ENCODE measurements around the gene MARCKS.

The MARCKS gene

GRCh38 chr6:113828984-113829695 lies 28.0 kb upstream of the MARCKS start:
- H3K9me3 ChIP-seq (ENCODE audit: low read length), result no peaks in the 10 kb centered on the region
- no peaks in the 10 kb centered on the region for H3K36me3 ChIP-seq (ENCODE audit: insufficient read depth, low read length)
- H3K9ac ChIP-seq (ENCODE audit: low read length), result no peak overlapping the region
- no peaks in the 10 kb centered on the region for H3K27me3 ChIP-seq (ENCODE audit: control insufficient read depth in 1 of 2, insufficient read depth in 2 of 2, low read length in 2 of 2)
- H3K4me1 ChIP-seq (ENCODE audit: insufficient read depth, low read length), result peaks cover 23% of the 10 kb centered on the region
- H3K27ac ChIP-seq (ENCODE audit: low read depth, low read length), result no peak overlapping the region
- no peak overlapping the region for H3K4me3 ChIP-seq (ENCODE audit: low read depth in 1 of 2, low read length in 2 of 2)

DNA sequence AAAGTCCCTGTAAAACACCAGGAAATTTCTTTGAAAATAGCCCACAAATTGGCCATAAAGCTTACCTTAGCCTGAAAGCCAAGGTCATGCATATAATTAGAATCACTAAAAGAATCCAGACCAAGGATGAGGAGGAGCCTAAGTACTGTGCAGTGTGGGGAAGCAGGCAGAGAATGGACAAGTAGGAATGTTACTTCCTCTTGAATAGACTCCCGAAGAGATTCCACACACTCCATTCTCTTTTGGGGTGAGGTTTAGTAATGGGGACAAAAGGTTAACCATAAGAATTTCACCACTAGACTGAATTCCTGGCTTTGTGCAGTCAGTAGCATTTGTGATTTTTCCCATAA lies 27.5 kb upstream of the MARCKS start:
- no peaks in the 10 kb centered on the region for H3K27me3 ChIP-seq (ENCODE audit: control insufficient read depth in 1 of 2, insufficient read depth in 2 of 2, low read length in 2 of 2)
- no peak overlapping the region for H3K9ac ChIP-seq (ENCODE audit: low read length)

GRCh38 chr6:113830140-113830539 lies 27.0 kb upstream of the MARCKS start:
- H3K4me3 ChIP-seq (ENCODE audit: low read depth in 1 of 2, low read length in 2 of 2), result no peak overlapping the region
- no peaks in the 10 kb centered on the region for H3K36me3 ChIP-seq (ENCODE audit: insufficient read depth, low read length)
- peaks cover 14% of the 10 kb centered on the region for H3K4me1 ChIP-seq (ENCODE audit: insufficient read depth, low read length)
- no peak overlapping the region for H3K9ac ChIP-seq (ENCODE audit: low read length)
- no peaks in the 10 kb centered on the region for H3K9me3 ChIP-seq (ENCODE audit: low read length)
- H3K27me3 ChIP-seq (ENCODE audit: control insufficient read depth in 1 of 2, insufficient read depth in 2 of 2, low read length in 2 of 2), result no peaks in the 10 kb centered on the region
- H3K27ac ChIP-seq (ENCODE audit: low read depth, low read length), result no peak overlapping the region

More for the DNA sequence above, 27.5 kb upstream of the MARCKS start:
- no peak overlapping the region for H3K27ac ChIP-seq (ENCODE audit: low read depth, low read length)
- H3K4me1 ChIP-seq (ENCODE audit: insufficient read depth, low read length), result peaks cover 18% of the 10 kb centered on the region
- no peaks in the 10 kb centered on the region for H3K9me3 ChIP-seq (ENCODE audit: low read length)
- H3K36me3 ChIP-seq (ENCODE audit: insufficient read depth, low read length), result no peaks in the 10 kb centered on the region
- no peak overlapping the region for H3K4me3 ChIP-seq (ENCODE audit: low read depth in 1 of 2, low read length in 2 of 2)

DNA sequence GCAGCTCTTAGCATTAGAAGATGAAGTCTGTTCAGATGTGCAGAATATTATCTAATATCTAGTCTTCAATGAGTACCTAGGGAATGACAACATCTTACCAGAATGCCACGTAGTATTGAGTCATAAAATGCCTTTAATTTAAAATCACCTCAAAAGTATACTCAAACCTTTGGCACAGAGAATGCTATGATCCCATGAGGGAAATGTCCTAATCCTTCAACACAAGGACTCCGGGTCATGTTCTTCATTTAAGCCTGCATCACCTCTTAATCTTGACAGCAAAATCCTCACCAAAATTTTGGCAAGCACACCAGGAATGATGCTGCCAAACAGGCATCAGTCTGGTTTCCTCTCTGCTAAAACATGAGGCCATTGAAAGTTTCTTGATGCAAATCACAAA lies 23.6 kb upstream of the MARCKS start:
- no peaks in the 10 kb centered on the region for H3K9me3 ChIP-seq (ENCODE audit: low read length)
- no peak overlapping the region for H3K4me3 ChIP-seq (ENCODE audit: low read depth in 1 of 2, low read length in 2 of 2)

DNA sequence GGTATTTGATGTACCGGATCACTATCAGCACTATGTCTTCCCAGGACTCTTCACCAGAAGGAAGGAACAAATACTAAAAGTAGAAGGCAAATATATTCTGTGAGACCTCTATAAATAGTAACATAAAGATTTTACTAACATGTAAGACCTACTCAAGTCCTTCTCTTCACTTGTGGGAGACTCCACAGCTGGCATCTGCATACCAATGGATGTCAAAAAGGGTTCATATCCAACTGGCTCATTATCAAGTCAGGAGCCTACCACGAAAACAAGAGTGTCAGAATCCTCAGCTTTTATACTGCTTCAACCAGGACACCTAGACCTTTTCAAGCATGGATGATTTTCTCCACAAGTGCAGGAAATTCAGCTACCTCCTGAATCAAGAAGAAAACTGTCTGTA lies 20.0 kb upstream of the MARCKS start:
- Histone ChIP-seq H3K9me3 (ENCODE audit: low read length) (no peaks in the 10 kb centered on the region), H3K9ac (ENCODE audit: low read length) (no peak overlapping the region)

More for the DNA sequence above, 23.6 kb upstream of the MARCKS start:
- Histone ChIP-seq H3K27ac (ENCODE audit: low read depth, low read length) (no peak overlapping the region), H3K27me3 (ENCODE audit: control insufficient read depth in 1 of 2, insufficient read depth in 2 of 2, low read length in 2 of 2) (no peaks in the 10 kb centered on the region), H3K4me1 (ENCODE audit: insufficient read depth, low read length) (no peaks in the 10 kb centered on the region), H3K9ac (ENCODE audit: low read length) (no peak overlapping the region), H3K36me3 (ENCODE audit: insufficient read depth, low read length) (no peaks in the 10 kb centered on the region)

GRCh38 chr6:113842165-113842564 lies 15.0 kb upstream of the MARCKS start:
- peaks cover 4% of the 10 kb centered on the region for H3K4me1 ChIP-seq (ENCODE audit: insufficient read depth, low read length)
- H3K27ac ChIP-seq (ENCODE audit: low read depth, low read length), result no peak overlapping the region
- H3K36me3 ChIP-seq (ENCODE audit: insufficient read depth, low read length), result no peaks in the 10 kb centered on the region
- no peaks in the 10 kb centered on the region for H3K27me3 ChIP-seq (ENCODE audit: control insufficient read depth in 1 of 2, insufficient read depth in 2 of 2, low read length in 2 of 2)
- no peak overlapping the region for H3K4me3 ChIP-seq (ENCODE audit: low read depth in 1 of 2, low read length in 2 of 2)
- H3K9me3 ChIP-seq (ENCODE audit: low read length), result no peaks in the 10 kb centered on the region
- H3K9ac ChIP-seq (ENCODE audit: low read length), result no peak overlapping the region

More for the DNA sequence above, 20.0 kb upstream of the MARCKS start:
- Histone ChIP-seq H3K27me3 (ENCODE audit: control insufficient read depth in 1 of 2, insufficient read depth in 2 of 2, low read length in 2 of 2) (no peaks in the 10 kb centered on the region), H3K36me3 (ENCODE audit: insufficient read depth, low read length) (no peaks in the 10 kb centered on the region), H3K4me3 (ENCODE audit: low read depth in 1 of 2, low read length in 2 of 2) (no peak overlapping the region), H3K27ac (ENCODE audit: low read depth, low read length) (no peak overlapping the region), H3K4me1 (ENCODE audit: insufficient read depth, low read length) (no peaks in the 10 kb centered on the region)

DNA sequence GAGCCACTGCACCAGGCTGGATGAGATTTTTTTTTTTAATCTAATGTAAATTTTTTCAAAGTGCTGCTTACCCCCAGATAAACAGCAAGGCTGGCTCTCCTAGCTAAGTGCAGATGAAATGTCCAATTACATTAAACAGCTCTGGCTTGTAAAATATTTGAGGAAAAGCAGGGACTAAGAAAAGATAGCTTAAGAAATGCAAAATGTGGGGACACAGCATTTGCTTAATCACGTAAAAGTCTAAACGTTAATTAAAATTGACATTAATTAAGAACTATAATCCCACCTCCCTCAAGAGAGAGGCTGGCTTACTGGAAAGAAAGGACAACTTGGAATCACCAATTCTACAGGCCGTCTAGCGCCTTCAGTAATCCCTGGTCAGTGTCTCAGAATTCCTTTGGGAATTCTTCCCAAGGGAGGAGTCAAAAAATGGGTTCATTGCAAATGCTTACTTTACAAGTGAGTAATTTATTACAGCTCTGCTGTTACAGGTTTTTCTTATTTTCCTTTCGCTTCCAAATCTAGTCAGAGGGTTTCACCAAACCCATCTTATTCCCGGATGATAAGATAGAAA lies 13.6 kb upstream of the MARCKS start:
- H3K4me1 ChIP-seq (ENCODE audit: insufficient read depth, low read length), result peaks cover 4% of the 10 kb centered on the region
- no peak overlapping the region for H3K9ac ChIP-seq (ENCODE audit: low read length)
- no peak overlapping the region for H3K4me3 ChIP-seq (ENCODE audit: low read depth in 1 of 2, low read length in 2 of 2)
- no peaks in the 10 kb centered on the region for H3K9me3 ChIP-seq (ENCODE audit: low read length)
- H3K27me3 ChIP-seq (ENCODE audit: control insufficient read depth in 1 of 2, insufficient read depth in 2 of 2, low read length in 2 of 2), result no peaks in the 10 kb centered on the region
- no peaks in the 10 kb centered on the region for H3K36me3 ChIP-seq (ENCODE audit: insufficient read depth, low read length)
- no peak overlapping the region for H3K27ac ChIP-seq (ENCODE audit: low read depth, low read length)

- no peaks in the 10 kb centered on the region for H3K27me3 ChIP-seq (ENCODE audit: control insufficient read depth in 1 of 2, insufficient read depth in 2 of 2, low read length in 2 of 2)
- H3K4me3 ChIP-seq (ENCODE audit: low read depth in 1 of 2, low read length in 2 of 2), result no peak overlapping the region
- H3K27ac ChIP-seq (ENCODE audit: low read depth, low read length), result no peak overlapping the region
- no peaks in the 10 kb centered on the region for H3K36me3 ChIP-seq (ENCODE audit: insufficient read depth, low read length)
- peaks cover 4% of the 10 kb centered on the region for H3K4me1 ChIP-seq (ENCODE audit: insufficient read depth, low read length)
- no peaks in the 10 kb centered on the region for H3K9me3 ChIP-seq (ENCODE audit: low read length)
- H3K9ac ChIP-seq (ENCODE audit: low read length), result no peak overlapping the region
Measured at GRCh38 chr6:113846577-113846976, 10.6 kb upstream of the MARCKS start.

- no peaks in the 10 kb centered on the region for H3K9me3 ChIP-seq (ENCODE audit: low read length)
- no peak overlapping the region for H3K27ac ChIP-seq (ENCODE audit: low read depth, low read length)
- no peaks in the 10 kb centered on the region for H3K27me3 ChIP-seq (ENCODE audit: control insufficient read depth in 1 of 2, insufficient read depth in 2 of 2, low read length in 2 of 2)
- peaks cover 4% of the 10 kb centered on the region for H3K4me1 ChIP-seq (ENCODE audit: insufficient read depth, low read length)
- H3K4me3 ChIP-seq (ENCODE audit: low read depth in 1 of 2, low read length in 2 of 2), result no peak overlapping the region
- H3K9ac ChIP-seq (ENCODE audit: low read length), result no peak overlapping the region
- H3K36me3 ChIP-seq (ENCODE audit: insufficient read depth, low read length), result no peaks in the 10 kb centered on the region
Measured at GRCh38 chr6:113847447-113847846, 9.7 kb upstream of the MARCKS start.

DNA sequence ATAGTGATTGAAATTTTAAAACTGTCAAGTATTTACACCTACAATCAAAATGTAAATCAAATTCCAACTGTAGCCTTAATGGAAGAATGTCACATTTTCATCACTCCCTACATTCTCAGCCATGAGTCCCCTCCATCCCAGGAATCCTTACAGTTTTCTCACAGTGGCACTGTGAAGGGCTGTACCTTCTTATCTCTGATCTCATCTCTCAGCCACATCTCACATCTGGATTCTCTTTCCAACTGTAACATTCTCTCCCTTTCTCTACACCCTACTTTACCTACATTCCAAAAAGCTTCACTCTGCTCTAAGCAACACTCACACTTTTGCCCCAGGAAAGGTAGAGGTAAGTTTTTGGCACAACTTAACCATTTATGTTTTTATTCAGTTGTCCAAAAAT lies 8.9 kb upstream of the MARCKS start:
- Histone ChIP-seq H3K9me3 (ENCODE audit: low read length) (no peaks in the 10 kb centered on the region), H3K36me3 (ENCODE audit: insufficient read depth, low read length) (no peaks in the 10 kb centered on the region), H3K27me3 (ENCODE audit: control insufficient read depth in 1 of 2, insufficient read depth in 2 of 2, low read length in 2 of 2) (no peaks in the 10 kb centered on the region), H3K4me1 (ENCODE audit: insufficient read depth, low read length) (peaks cover 4% of the 10 kb centered on the region), H3K27ac (ENCODE audit: low read depth, low read length) (no peak overlapping the region), H3K9ac (ENCODE audit: low read length) (no peak overlapping the region), H3K4me3 (ENCODE audit: low read depth in 1 of 2, low read length in 2 of 2) (no peak overlapping the region)

DNA sequence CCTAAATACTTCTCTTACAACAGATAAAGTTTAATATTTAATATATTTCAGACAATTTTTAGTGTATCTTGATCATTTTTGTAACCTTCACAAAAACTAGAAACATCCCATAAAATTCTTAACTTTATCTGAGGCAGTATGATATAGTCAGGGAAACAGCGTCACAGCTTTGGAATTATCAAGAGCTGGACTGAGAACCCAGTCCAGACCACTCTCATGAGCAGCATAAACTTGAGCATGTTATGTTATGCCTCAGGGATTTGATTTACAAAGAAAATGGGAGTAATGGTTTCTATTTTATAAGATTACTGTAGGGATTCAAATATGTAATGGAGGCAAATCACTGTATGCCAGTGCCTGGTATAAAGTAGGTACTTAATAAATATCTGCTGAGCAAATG lies 8.3 kb upstream of the MARCKS start:
- no peak overlapping the region for H3K9ac ChIP-seq (ENCODE audit: low read length)
- H3K9me3 ChIP-seq (ENCODE audit: low read length), result no peaks in the 10 kb centered on the region
- no peaks in the 10 kb centered on the region for H3K27me3 ChIP-seq (ENCODE audit: control insufficient read depth in 1 of 2, insufficient read depth in 2 of 2, low read length in 2 of 2)
- no peak overlapping the region for H3K27ac ChIP-seq (ENCODE audit: low read depth, low read length)
- no peaks in the 10 kb centered on the region for H3K36me3 ChIP-seq (ENCODE audit: insufficient read depth, low read length)
- no peak overlapping the region for H3K4me3 ChIP-seq (ENCODE audit: low read depth in 1 of 2, low read length in 2 of 2)
- peaks cover under 1% of the 10 kb centered on the region for H3K4me1 ChIP-seq (ENCODE audit: insufficient read depth, low read length)

- Histone ChIP-seq H3K4me1 (ENCODE audit: insufficient read depth, low read length) (no peaks in the 10 kb centered on the region), H3K9me3 (ENCODE audit: low read length) (no peaks in the 10 kb centered on the region), H3K27ac (ENCODE audit: low read depth, low read length) (no peak overlapping the region), H3K36me3 (ENCODE audit: insufficient read depth, low read length) (no peaks in the 10 kb centered on the region), H3K9ac (ENCODE audit: low read length) (no peak overlapping the region), H3K4me3 (ENCODE audit: low read depth in 1 of 2, low read length in 2 of 2) (no peak overlapping the region), H3K27me3 (ENCODE audit: control insufficient read depth in 1 of 2, insufficient read depth in 2 of 2, low read length in 2 of 2) (no peaks in the 10 kb centered on the region)
Measured at GRCh38 chr6:113853252-113853651, 3.9 kb upstream of the MARCKS start.
